Measurements from ENCODE around the gene ZNF738.
"Not testable (repeated sequence)": the region's sequence is repeated elsewhere in the genome, so short reads cannot be mapped to it uniquely, and the experiment has no call there.

GRCh38 chr19:21312807-21313206 is 46.0 kb upstream of the ZNF738 start:
- not testable (repeated sequence) for TF ChIP-seq CTCF, POLR2A (IDR thresholded peaks at IDR 0.05)
